ENCODE results near the gene INSYN2A.

Gene INSYN2A

DNA sequence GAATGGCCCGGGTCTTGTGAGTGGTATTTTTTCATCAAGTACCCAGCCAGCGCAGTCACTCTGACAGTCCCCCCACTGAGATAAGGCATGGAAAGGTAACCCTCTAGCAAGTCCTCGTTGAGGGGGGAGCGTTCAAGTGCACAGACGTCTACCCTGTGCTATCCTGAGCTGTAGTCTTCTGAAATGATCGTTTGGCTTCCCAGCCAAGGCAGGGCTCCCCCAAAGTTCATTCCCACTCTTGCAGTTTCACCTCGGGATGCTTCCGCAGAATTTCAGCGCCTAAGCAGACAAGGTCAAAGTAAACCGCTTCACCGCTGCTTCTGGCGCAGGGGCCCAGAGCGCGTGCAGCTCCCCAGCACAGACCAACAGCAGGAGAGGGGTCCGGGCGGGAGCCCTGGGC lies 1.8 kb downstream of the INSYN2A start:
- DNase-seq (ENCODE audit: low read depth in 1 of 2, low spot score in 1 of 2): no peak
- TF ChIP-seq POLR2AphosphoS5 (IDR thresholded peaks at IDR 0.05; ENCODE audit: low read depth) (no peak), SPI1 (IDR thresholded peaks at IDR 0.05; ENCODE audit: borderline replicate concordance, low read depth) (no peak), GABPA (IDR thresholded peaks at IDR 0.05; ENCODE audit: low read depth) (no peak), CTCF (IDR thresholded peaks at IDR 0.05; ENCODE audit: insufficient read depth, low read length) (no peak)
- TF ChIP-seq, protein P1, sequence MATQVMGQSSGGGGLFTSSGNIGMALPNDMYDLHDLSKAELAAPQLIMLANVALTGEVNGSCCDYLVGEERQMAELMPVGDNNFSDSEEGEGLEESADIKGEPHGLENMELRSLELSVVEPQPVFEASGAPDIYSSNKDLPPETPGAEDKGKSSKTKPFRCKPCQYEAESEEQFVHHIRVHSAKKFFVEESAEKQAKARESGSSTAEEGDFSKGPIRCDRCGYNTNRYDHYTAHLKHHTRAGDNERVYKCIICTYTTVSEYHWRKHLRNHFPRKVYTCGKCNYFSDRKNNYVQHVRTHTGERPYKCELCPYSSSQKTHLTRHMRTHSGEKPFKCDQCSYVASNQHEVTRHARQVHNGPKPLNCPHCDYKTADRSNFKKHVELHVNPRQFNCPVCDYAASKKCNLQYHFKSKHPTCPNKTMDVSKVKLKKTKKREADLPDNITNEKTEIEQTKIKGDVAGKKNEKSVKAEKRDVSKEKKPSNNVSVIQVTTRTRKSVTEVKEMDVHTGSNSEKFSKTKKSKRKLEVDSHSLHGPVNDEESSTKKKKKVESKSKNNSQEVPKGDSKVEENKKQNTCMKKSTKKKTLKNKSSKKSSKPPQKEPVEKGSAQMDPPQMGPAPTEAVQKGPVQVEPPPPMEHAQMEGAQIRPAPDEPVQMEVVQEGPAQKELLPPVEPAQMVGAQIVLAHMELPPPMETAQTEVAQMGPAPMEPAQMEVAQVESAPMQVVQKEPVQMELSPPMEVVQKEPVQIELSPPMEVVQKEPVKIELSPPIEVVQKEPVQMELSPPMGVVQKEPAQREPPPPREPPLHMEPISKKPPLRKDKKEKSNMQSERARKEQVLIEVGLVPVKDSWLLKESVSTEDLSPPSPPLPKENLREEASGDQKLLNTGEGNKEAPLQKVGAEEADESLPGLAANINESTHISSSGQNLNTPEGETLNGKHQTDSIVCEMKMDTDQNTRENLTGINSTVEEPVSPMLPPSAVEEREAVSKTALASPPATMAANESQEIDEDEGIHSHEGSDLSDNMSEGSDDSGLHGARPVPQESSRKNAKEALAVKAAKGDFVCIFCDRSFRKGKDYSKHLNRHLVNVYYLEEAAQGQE (IDR thresholded peaks at IDR 0.05; ENCODE audit: insufficient replicate concordance, low read depth): no peak
- H3K27me3 ChIP-seq (ENCODE audit: insufficient read depth, poor library complexity, severe bottlenecking): peaks cover 24% of the 10 kb centered on the region
- no peak overlapping the region for H3K27ac ChIP-seq (replicated peaks)
- H3K4me3 ChIP-seq (replicated peaks; ENCODE audit: insufficient read depth, low read length): no peak overlapping the region

DNA sequence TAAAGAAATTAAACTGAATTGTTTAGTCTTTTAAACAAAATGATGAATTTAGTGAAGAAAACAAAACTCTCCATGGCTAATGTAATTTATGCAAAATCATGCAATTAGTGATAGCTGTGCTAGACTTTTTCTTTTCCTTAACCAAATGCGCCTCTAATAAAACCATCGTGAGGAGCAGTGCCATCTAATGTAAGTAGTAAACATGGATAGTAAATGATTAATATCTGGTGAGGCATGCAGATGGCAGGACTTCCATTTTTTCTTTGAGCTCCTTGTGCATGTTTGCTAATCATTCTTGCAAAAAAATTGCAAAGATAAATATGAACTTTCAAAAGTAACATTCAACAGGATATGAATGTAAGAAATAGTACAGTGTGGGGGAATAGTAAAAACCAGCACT lies 2.3 kb downstream of the INSYN2A start:
- Histone ChIP-seq H3K4me3 (replicated peaks; ENCODE audit: insufficient read depth, low read length) (no peak overlapping the region), H3K27ac (replicated peaks) (no peak overlapping the region), H3K27me3 (ENCODE audit: insufficient read depth, poor library complexity, severe bottlenecking) (peaks cover 24% of the 10 kb centered on the region)
- no peak for TF ChIP-seq GABPA (IDR thresholded peaks at IDR 0.05; ENCODE audit: low read depth)
- TF ChIP-seq, protein P1 (IDR thresholded peaks at IDR 0.05; ENCODE audit: insufficient replicate concordance, low read depth): no peak
- TF ChIP-seq POLR2AphosphoS5 (IDR thresholded peaks at IDR 0.05; ENCODE audit: low read depth): no peak
- TF ChIP-seq SPI1 (IDR thresholded peaks at IDR 0.05; ENCODE audit: borderline replicate concordance, low read depth): no peak
- TF ChIP-seq CTCF (IDR thresholded peaks at IDR 0.05; ENCODE audit: insufficient read depth, low read length): no peak
- no peak for DNase-seq (ENCODE audit: low read depth in 1 of 2, low spot score in 1 of 2)

GRCh38 chr10:127193125-127193524 lies 3.3 kb downstream of the INSYN2A start:
- TF ChIP-seq GABPA (IDR thresholded peaks at IDR 0.05; ENCODE audit: low read depth) (no peak), SPI1 (IDR thresholded peaks at IDR 0.05; ENCODE audit: borderline replicate concordance, low read depth) (no peak), CTCF (IDR thresholded peaks at IDR 0.05; ENCODE audit: insufficient read depth, low read length) (no peak), POLR2AphosphoS5 (IDR thresholded peaks at IDR 0.05; ENCODE audit: low read depth) (no peak)
- TF ChIP-seq, protein P1 (IDR thresholded peaks at IDR 0.05; ENCODE audit: insufficient replicate concordance, low read depth): no peak
- Histone ChIP-seq H3K4me3 (replicated peaks; ENCODE audit: insufficient read depth, low read length) (no peak overlapping the region), H3K27me3 (ENCODE audit: insufficient read depth, poor library complexity, severe bottlenecking) (peaks cover 24% of the 10 kb centered on the region), H3K27ac (replicated peaks) (no peak overlapping the region)
- DNase-seq (ENCODE audit: low read depth in 1 of 2, low spot score in 1 of 2): no peak
